Vagina (tissue), 2 donors: ENCODE results near the gene COL18A1.

Experiments used
- CTCF ChIP-seq, 3 experiments: fragments of 450-650 bp in 2 of 3; fragments of 200-600 bp in 1 of 3; sonication (generic) in 1 of 3; IDR thresholded peaks; one replicate each; pipeline ENCODE4 v1.5.1; 2017 to 2019; ENCODE audit warnings: antibody characterized with exemption in 3 of 3, mild to moderate bottlenecking in 2 of 3, moderate library complexity in 2 of 3
- POLR2A ChIP-seq, 2 donors: fragments of 450-650 bp; IDR thresholded peaks; one replicate each; pipeline ENCODE4 v1.6.1; 2017; ENCODE audit warnings: antibody characterized with exemption in 2 of 2, mild to moderate bottlenecking in 2 of 2, moderate library complexity in 2 of 2
- POLR2AphosphoS5 ChIP-seq, 2 donors: sonication (generic); formaldehyde crosslinking; IDR thresholded peaks; one replicate each; pipeline ENCODE4 v1.9.0; 2017; ENCODE audit warnings: antibody characterized with exemption in 2 of 2, mild to moderate bottlenecking in 2 of 2, low read depth in 1 of 2; ENCODE audit not compliant: insufficient read depth in 1 of 2

GRCh38 chr21:45545691-45546531 is 140.9 kb downstream of the COL18A1 start:
- no peak for TF ChIP-seq CTCF (IDR thresholded peaks at IDR 0.05)
- no peak for TF ChIP-seq POLR2AphosphoS5 (IDR thresholded peaks at IDR 0.05; ENCODE audit: insufficient read depth in 1 of 2, low read depth in 1 of 2)
- TF ChIP-seq POLR2A (IDR thresholded peaks at IDR 0.05): no peak
